ENCODE measurements around the gene B2M.
"Not testable (repeated sequence)": the region's sequence is repeated elsewhere in the genome, so short reads cannot be mapped to it uniquely, and the experiment has no call there.

The B2M gene

DNA sequence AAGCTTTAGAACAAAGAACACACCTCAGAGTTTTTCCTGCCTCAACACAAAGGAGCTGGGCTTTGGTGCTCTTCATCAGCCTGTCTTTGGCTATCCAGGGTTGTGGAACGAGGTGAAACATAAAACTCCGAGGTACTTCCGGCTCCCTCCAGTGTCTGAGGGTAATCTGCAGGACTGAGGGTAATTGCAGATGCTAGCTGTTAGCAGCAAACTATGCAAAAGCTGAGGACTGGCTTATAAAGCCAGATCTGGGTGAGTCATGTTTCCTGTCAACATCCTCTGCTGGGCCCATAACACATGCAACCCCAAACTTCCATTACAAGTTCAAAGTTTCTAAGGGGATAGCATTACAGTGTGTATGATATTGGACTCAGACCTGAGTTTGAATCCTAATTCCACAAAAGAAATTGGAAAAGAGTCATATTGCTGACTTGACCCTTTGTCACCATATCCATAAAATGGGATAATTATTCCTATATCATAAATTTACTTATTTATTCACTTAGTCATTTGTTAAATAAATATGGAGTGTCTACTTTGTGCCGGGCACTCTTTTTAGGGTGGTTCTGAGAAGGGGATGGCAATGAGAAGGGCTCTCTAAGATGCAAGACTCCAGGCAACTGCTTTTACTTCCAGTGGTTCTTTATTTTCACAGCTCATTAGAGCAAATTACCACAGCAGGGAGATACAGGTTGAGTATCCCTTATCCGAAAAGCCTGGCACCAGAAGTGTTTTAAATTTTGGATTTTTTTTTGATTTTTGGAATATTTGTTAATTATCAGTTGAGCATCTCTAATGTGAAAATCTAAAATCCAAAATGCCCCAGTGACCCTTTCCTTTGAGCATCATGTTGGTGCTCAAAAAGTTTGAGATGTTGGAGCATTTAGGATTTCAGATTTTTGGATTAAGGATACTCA lies 15.5 kb downstream of the B2M start:
- Histone ChIP-seq H3K4me1 (ENCODE audit: insufficient read depth, low read length) (peaks cover 19% of the 10 kb centered on the region), H3K9ac (ENCODE audit: low read depth, low read length) (0 out of 2 replicates have a peak overlapping the region, but pooled peaks have one; percentile 14), H3K9me3 (ENCODE audit: control insufficient read depth, insufficient read depth, low read length) (no peaks in the 10 kb centered on the region), H3K36me3 (ENCODE audit: insufficient read depth, low read length) (no peaks in the 10 kb centered on the region)

DNA sequence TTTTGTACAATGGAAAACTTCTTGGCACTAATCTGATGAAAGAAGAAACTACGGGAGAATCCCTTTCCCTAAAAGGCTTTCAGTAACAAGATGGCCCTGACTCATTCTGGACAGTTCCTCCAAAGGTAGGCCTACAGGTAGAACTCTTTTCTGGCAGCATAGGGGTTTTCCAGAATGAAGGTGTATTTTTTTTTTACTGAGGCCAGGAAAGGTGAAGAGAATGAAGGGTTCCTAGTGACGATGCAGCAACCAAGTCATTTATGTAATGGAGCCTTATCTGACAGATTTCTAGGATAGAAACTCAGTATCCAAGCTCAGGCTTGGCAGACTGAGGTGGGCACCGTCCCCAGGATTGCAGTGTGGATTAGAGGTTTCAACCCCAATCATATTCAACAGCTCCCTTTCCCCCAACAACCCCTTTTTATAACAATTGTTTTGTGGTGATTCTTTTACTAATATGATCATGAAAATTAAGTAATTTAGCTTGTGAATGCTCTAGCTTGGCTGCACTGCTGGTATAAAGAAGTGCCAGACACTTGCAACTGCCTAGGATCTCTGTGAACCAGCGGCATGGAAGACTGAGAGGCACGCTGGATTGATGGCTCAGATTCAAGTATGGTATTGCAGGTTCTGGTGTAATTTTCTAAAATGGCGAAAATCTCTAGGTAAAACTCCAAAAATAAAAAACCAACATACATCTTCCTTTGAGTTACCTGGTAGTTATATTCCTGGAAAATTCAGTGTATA lies 16.3 kb downstream of the B2M start:
- H3K9ac ChIP-seq (ENCODE audit: low read depth, low read length), result peak overlapping the region; percentile 82; the same call in 1 of the 2 replicates
- H3K36me3 ChIP-seq (ENCODE audit: insufficient read depth, low read length), result no peaks in the 10 kb centered on the region
- peaks cover 19% of the 10 kb centered on the region for H3K4me1 ChIP-seq (ENCODE audit: insufficient read depth, low read length)
- H3K9me3 ChIP-seq (ENCODE audit: control insufficient read depth, insufficient read depth, low read length), result no peaks in the 10 kb centered on the region

DNA sequence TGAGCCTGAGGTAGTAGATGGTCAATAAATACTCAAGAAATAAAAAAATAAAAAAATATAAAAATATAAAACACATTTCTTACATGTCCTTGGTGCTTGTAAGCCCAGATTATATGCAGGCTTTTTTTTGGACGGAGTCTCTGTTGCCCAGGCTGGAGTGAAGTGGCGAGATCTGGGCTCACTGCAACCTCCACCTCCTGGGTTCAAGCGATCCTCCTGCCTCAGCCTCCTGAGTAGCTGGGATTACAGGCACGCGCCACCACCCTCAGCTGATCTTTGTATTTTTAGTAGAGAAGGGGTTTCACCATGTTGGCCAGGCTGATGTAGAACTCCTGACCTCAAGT lies 16.9 kb downstream of the B2M start:
- peaks cover 19% of the 10 kb centered on the region for H3K4me1 ChIP-seq (ENCODE audit: insufficient read depth, low read length)
- H3K36me3 ChIP-seq (ENCODE audit: insufficient read depth, low read length); H3K9me3 ChIP-seq (ENCODE audit: control insufficient read depth, insufficient read depth, low read length): not testable (repeated sequence)
- H3K9ac ChIP-seq (ENCODE audit: low read depth, low read length), result peak overlapping the region; percentile 82; the same call in 1 of the 2 replicates

GRCh38 chr15:44728576-44729407 lies 17.5 kb downstream of the B2M start:
- peaks cover 19% of the 10 kb centered on the region for H3K4me1 ChIP-seq (ENCODE audit: insufficient read depth, low read length)
- H3K9me3 ChIP-seq (ENCODE audit: control insufficient read depth, insufficient read depth, low read length), result no peaks in the 10 kb centered on the region
- peak overlapping the region; percentile 82 for H3K9ac ChIP-seq (ENCODE audit: low read depth, low read length)

DNA sequence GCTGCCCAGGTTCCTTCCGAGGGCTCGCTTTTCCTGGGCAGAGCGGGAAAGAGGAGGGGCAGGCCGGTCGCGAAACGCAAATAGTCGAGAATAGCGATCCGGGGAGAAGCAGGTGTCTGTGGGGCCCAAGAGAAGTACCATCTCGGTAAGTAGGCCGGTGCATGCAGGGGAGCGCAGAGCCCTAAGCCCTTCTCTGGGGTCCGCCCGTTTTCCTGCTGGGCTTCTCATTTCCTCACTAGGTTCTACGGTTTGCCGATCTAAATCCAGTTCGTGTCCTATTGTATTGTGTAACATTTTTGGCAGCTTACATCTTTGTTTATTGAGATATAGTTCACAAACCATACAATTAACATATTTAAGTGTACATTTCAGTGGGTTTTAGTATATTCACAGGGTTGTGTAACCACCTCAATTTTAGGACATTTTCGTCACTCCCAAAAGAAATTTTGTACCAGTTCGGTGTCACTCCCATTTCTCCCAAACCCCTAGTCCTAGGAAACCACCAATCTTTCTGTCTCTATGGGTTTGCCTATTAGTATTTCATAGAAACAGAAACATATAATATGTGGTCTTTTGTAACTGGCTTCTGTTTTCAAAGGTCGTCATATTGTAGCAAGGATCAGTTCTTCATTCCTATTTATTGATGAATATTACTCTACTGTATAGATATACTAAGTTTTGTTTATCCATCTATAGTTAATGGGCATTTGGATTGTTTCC lies 18.3 kb downstream of the B2M start:
- no peaks in the 10 kb centered on the region for H3K36me3 ChIP-seq (ENCODE audit: insufficient read depth, low read length)
- H3K4me1 ChIP-seq (ENCODE audit: insufficient read depth, low read length), result peaks cover 19% of the 10 kb centered on the region
- no peaks in the 10 kb centered on the region for H3K9me3 ChIP-seq (ENCODE audit: control insufficient read depth, insufficient read depth, low read length)
- H3K9ac ChIP-seq (ENCODE audit: low read depth, low read length), result peak overlapping the region; percentile 82

More at GRCh38 chr15:44728576-44729407, 17.5 kb downstream of the B2M start:
- H3K36me3 ChIP-seq (ENCODE audit: insufficient read depth, low read length), result no peaks in the 10 kb centered on the region

GRCh38 chr15:44734839-44735481 lies 23.6 kb downstream of the B2M start:
- Histone ChIP-seq H3K9ac (ENCODE audit: low read depth, low read length) (no peak overlapping the region), H3K4me1 (ENCODE audit: insufficient read depth, low read length) (peaks cover 3% of the 10 kb centered on the region; the same call in 1 of the 2 replicates), H3K36me3 (ENCODE audit: insufficient read depth, low read length) (no peaks in the 10 kb centered on the region), H3K9me3 (ENCODE audit: control insufficient read depth, insufficient read depth, low read length) (no peaks in the 10 kb centered on the region)

DNA sequence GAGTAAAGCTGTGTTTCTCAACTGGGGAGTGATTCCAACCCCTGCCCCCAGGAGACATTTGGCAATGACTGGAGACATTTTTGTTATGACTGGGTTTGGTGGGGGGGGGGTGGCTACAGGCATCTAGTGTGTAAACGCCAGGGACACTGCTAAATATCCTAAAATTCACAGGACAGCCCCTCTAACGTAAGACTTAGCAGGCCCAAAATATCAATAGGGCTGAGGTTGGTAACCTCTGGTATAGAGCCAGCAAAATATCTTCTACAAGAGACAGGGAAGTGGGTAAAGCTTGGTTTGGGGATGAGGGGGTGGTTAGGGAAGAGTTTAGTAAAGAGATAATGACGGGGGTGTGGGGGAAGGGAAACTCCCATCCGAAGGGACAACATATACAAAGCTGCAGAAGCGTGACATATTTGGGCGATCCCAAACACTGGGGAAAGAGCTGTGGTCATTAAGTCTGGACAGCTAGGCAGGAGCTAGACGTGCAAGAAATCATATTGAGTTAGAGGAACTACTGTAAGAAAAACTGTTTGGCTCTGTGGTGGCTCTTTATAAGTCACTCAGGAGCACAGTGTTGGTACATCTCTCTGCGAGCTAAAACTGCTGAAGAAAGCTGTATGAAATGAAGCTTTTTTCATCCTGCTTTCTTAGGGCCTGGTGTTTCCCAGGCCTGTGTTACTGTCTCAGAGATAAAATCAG lies 24.3 kb downstream of the B2M start:
- Histone ChIP-seq H3K4me1 (ENCODE audit: insufficient read depth, low read length) (peaks cover 3% of the 10 kb centered on the region; the same call in 1 of the 2 replicates), H3K9me3 (ENCODE audit: control insufficient read depth, insufficient read depth, low read length) (no peaks in the 10 kb centered on the region), H3K9ac (ENCODE audit: low read depth, low read length) (no peak overlapping the region), H3K36me3 (ENCODE audit: insufficient read depth, low read length) (no peaks in the 10 kb centered on the region)

- H3K36me3 ChIP-seq (ENCODE audit: insufficient read depth, low read length), result no peaks in the 10 kb centered on the region
- H3K9me3 ChIP-seq (ENCODE audit: control insufficient read depth, insufficient read depth, low read length), result no peaks in the 10 kb centered on the region
- H3K9ac ChIP-seq (ENCODE audit: low read depth, low read length), result no peak within 1 kb of the TSS
- peaks cover 3% of the 10 kb centered on the region; the same call in 1 of the 2 replicates for H3K4me1 ChIP-seq (ENCODE audit: insufficient read depth, low read length)
These were observed 25.0 kb downstream of the B2M start, which contains the start of gene TRIM69 for GRCh38 chr15:44736181-44736765. Gene TRIM69, plus strand, starts transcription at chr15:44736528. Its CDS starts 177 bp downstream, at chr15:44736705.

- H3K9ac ChIP-seq (ENCODE audit: low read depth, low read length), result no peak overlapping the region
- H3K36me3 ChIP-seq (ENCODE audit: insufficient read depth, low read length), result no peaks in the 10 kb centered on the region
- H3K9me3 ChIP-seq (ENCODE audit: control insufficient read depth, insufficient read depth, low read length), result no peaks in the 10 kb centered on the region
- H3K4me1 ChIP-seq (ENCODE audit: insufficient read depth, low read length), result peaks cover 3% of the 10 kb centered on the region; the same call in 1 of the 2 replicates
These were observed 27.1 kb downstream of the B2M start for GRCh38 chr15:44738340-44738984.

- not testable (repeated sequence) for H3K9me3 ChIP-seq (ENCODE audit: control insufficient read depth, insufficient read depth, low read length); H3K9ac ChIP-seq (ENCODE audit: low read depth, low read length); H3K4me1 ChIP-seq (ENCODE audit: insufficient read depth, low read length); H3K36me3 ChIP-seq (ENCODE audit: insufficient read depth, low read length)
These were observed 28.0 kb downstream of the B2M start for GRCh38 chr15:44739222-44739847.

DNA sequence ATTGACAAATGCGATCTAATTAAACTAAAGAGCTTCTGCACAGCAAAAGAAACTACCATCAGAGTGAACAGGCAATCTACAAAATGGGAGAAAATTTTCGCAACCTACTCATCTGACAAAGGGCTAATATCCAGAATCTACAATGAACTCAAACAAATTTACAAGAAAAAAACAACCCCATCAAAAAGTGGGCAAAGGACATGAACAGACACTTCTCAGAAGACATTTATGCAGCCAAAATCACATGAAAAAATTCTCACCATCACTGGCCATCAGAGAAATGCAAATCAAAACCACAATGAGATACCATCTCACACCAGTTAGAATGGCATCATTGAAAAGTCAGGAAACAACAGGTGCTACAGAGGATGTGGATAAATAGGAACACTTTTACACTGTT lies 32.1 kb downstream of the B2M start:
- H3K9me3 ChIP-seq (ENCODE audit: control insufficient read depth, insufficient read depth, low read length); H3K36me3 ChIP-seq (ENCODE audit: insufficient read depth, low read length); H3K9ac ChIP-seq (ENCODE audit: low read depth, low read length); H3K4me1 ChIP-seq (ENCODE audit: insufficient read depth, low read length): not testable (repeated sequence)

- Histone ChIP-seq H3K4me1 (ENCODE audit: insufficient read depth, low read length) (no peaks in the 10 kb centered on the region), H3K9ac (ENCODE audit: low read depth, low read length) (no peak overlapping the region), H3K9me3 (ENCODE audit: control insufficient read depth, insufficient read depth, low read length) (no peaks in the 10 kb centered on the region; the same call in 1 of the 2 replicates), H3K36me3 (ENCODE audit: insufficient read depth, low read length) (no peaks in the 10 kb centered on the region)
These were observed 42.0 kb downstream of the B2M start for GRCh38 chr15:44753345-44753744.

Measured in ES-I3 (cell line).